ENCODE data around the gene TFDP2.

The TFDP2 gene

DNA sequence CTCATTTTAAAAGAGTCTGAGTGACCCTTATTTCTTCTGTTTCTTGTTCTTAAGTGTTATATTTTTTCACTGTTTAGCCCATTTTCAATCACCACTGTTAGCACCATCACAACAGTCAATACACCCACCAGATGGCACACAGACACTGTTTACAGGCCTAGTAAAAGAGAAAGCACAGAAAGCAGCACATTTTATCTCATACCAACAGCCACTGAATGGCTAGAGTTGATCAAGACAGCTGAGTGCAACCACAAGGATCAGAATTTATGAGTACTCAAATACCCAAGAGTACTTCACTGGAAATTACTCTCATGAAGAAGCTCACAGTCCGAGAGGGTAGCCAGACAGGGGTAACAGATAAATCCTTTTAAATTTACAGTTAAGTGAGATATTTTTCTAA, 127.0 kb downstream of the TFDP2 start:
- DNase-seq (ENCODE audit: low read depth): peak; percentile 32
- no peak overlapping the region for H3K4me3 ChIP-seq (ENCODE audit: low read depth, low read length)
- TF ChIP-seq POLR2A (IDR thresholded peaks at IDR 0.05; ENCODE audit: extremely low read depth, insufficient read length): no peak
- TF ChIP-seq, protein P1, sequence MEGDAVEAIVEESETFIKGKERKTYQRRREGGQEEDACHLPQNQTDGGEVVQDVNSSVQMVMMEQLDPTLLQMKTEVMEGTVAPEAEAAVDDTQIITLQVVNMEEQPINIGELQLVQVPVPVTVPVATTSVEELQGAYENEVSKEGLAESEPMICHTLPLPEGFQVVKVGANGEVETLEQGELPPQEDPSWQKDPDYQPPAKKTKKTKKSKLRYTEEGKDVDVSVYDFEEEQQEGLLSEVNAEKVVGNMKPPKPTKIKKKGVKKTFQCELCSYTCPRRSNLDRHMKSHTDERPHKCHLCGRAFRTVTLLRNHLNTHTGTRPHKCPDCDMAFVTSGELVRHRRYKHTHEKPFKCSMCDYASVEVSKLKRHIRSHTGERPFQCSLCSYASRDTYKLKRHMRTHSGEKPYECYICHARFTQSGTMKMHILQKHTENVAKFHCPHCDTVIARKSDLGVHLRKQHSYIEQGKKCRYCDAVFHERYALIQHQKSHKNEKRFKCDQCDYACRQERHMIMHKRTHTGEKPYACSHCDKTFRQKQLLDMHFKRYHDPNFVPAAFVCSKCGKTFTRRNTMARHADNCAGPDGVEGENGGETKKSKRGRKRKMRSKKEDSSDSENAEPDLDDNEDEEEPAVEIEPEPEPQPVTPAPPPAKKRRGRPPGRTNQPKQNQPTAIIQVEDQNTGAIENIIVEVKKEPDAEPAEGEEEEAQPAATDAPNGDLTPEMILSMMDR (IDR thresholded peaks at IDR 0.05; ENCODE audit: low read depth, low read length): no peak
- TF ChIP-seq, protein P2, sequence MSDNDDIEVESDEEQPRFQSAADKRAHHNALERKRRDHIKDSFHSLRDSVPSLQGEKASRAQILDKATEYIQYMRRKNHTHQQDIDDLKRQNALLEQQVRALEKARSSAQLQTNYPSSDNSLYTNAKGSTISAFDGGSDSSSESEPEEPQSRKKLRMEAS (IDR thresholded peaks at IDR 0.05; ENCODE audit: low read depth, low read length): no peak
- TF ChIP-seq MYC (IDR thresholded peaks at IDR 0.05; ENCODE audit: low read depth, low read length): no peak

DNA sequence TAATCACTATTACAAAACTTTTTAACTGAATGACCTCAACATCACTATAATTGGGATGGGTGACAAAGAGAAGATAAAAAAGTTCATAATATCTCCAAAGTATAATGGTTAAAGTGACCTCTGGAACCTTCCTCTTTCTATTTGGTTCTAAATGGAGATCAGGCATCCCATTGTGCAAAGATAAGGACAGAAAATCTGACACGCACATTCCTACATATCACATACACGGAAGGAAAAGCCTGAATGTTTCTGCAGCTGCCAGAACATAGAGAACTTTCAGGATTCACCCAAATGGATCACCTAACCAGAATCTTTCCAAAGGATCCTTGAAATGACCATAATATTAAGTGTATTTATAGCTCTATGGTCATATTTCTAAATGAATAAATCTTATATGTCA, 128.2 kb downstream of the TFDP2 start:
- TF ChIP-seq, protein P1 (IDR thresholded peaks at IDR 0.05; ENCODE audit: low read depth, low read length): no peak
- TF ChIP-seq, protein P2 (IDR thresholded peaks at IDR 0.05; ENCODE audit: low read depth, low read length): no peak
- TF ChIP-seq MYC (IDR thresholded peaks at IDR 0.05; ENCODE audit: low read depth, low read length) (no peak), POLR2A (IDR thresholded peaks at IDR 0.05; ENCODE audit: extremely low read depth, insufficient read length) (no peak)
- H3K4me3 ChIP-seq (ENCODE audit: low read depth, low read length): no peak overlapping the region
- no peak for DNase-seq (ENCODE audit: low read depth)

DNA sequence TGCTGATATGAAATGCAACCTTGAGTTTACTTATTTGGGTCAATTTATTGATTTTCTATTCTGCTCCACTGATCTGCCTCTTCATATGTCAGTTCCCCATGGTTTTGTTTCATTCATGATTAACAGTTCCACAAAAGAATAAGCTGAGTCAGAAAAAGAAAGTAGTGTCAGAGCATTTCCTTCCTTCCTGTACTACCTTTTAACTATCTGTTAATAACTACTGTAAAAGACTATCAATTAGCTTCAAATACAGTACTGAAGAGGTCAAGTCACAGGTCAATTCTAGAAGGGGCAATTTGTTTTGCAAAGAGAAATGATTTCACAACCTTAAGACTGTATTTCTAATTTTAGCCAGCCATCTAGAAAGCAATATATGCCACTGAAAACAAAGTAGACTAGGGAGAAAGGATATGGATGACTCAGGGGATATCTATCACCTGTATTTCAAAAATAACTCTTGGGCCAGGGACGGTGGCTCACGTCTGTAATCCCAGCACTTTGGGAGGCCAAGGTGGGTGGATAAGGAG, 129.5 kb downstream of the TFDP2 start:
- no peak overlapping the region for H3K4me3 ChIP-seq (ENCODE audit: low read depth, low read length)
- TF ChIP-seq, protein P2 (IDR thresholded peaks at IDR 0.05; ENCODE audit: low read depth, low read length): no peak
- TF ChIP-seq MYC (IDR thresholded peaks at IDR 0.05; ENCODE audit: low read depth, low read length) (no peak), POLR2A (IDR thresholded peaks at IDR 0.05; ENCODE audit: extremely low read depth, insufficient read length) (no peak)
- TF ChIP-seq, protein P1 (IDR thresholded peaks at IDR 0.05; ENCODE audit: low read depth, low read length): no peak
- peak; percentile 12 for DNase-seq (ENCODE audit: low read depth)

DNA sequence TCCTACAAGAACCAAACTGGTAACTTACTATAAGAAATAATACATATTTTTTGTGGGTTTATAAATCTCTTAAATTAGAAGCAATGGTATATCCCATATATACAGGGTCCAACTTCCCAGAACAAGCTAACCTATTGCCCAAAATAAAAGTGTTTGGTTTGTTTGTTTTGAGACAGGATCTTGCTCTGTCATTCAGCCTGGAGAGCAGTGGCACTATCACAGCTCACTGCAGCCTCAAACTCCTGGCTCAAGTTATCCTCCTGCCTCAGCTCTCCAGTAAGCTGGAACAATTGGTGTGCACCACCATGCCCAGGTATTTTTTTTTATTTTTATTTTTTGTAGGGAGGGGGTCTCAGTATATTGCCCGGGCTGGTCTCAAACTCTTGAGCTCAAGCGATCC, 135.4 kb downstream of the TFDP2 start:
- DNase-seq (ENCODE audit: low read depth): no peak
- TF ChIP-seq POLR2A (IDR thresholded peaks at IDR 0.05; ENCODE audit: extremely low read depth, insufficient read length) (no peak), MYC (IDR thresholded peaks at IDR 0.05; ENCODE audit: low read depth, low read length) (no peak)
- TF ChIP-seq, protein P2 (IDR thresholded peaks at IDR 0.05; ENCODE audit: low read depth, low read length): no peak
- TF ChIP-seq, protein P1 (IDR thresholded peaks at IDR 0.05; ENCODE audit: low read depth, low read length): no peak
- no peak overlapping the region for H3K4me3 ChIP-seq (ENCODE audit: low read depth, low read length)

DNA sequence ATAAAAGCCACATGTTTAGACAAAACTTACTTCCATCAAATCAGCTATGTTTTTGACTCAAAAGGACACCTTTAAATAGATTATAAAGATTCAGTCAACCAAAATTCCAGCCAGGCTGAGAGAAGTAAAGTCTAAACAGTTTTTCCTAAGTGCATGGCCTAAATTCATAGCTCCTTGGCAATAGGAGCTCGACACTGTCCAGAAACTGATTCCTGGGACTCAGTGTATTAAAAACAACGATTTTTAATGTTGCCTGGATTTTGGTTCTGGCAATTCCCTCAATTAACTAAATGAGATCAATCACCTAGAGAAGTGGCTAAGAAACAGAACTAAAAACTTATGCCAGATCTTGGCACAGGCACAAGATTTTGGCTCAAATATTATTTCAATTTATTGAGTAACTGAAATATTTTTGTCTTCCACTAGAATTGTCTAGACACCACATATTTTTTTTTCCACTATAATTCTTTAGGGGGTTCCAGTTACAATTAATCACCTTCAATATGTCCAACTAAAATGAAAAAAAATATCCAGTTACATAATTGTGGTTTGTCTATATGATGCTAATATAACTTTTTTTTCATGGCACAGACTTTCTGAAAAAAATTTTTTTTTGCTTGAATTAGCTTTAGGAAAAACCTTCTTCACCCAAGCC, 135.9 kb downstream of the TFDP2 start:
- TF ChIP-seq MYC (IDR thresholded peaks at IDR 0.05; ENCODE audit: low read depth, low read length) (no peak), POLR2A (IDR thresholded peaks at IDR 0.05; ENCODE audit: extremely low read depth, insufficient read length) (no peak)
- TF ChIP-seq, protein P2 (IDR thresholded peaks at IDR 0.05; ENCODE audit: low read depth, low read length): no peak
- TF ChIP-seq, protein P1 (IDR thresholded peaks at IDR 0.05; ENCODE audit: low read depth, low read length): no peak
- no peak for DNase-seq (ENCODE audit: low read depth)

More for the DNA sequence above, 135.9 kb downstream of the TFDP2 start:
- no peak overlapping the region for H3K4me3 ChIP-seq (ENCODE audit: low read depth, low read length)

Data from NB4 (cell line).